HepG2 (cell line): Measurements from ENCODE around the gene PTHLH. TPM values are rescaled to one million over a fixed set of nuclear protein-coding genes. Genes with fewer than 3 reads are reported as not detected.

ENCODE experiments used
- ATAC-seq: fragments of 200-7000 bp; cut with Tn5 transposase; 3 replicates; pipeline ENCODE4 v1.9.1; 2020; ENCODE audit warnings: mild to moderate bottlenecking, moderate library complexity
- BruUV-seq: library from RNA; stranded (reverse); fragments of 400-500 nt; replicated peaks from 2 replicates; lab custom pipeline; 2021; lab: Mats Ljungman, UMichigan
- CTCF ChIA-PET: fragments of 300-600 bp; formaldehyde crosslinking; extraction: SDS; loops from one replicate; lab custom pipeline; 2021; ENCODE audit warnings: low total read pairs, inconsistent platforms, low intra/inter-chr PET ratio; lab: Yijun Ruan, JAX
- POLR2A ChIA-PET: fragments of 350-600 bp; sonication (Branson Sonifier 250); formaldehyde crosslinking; loops from one replicate; lab custom pipeline; 2020; ENCODE audit warnings: antibody characterized with exemption, inconsistent platforms; lab: Yijun Ruan, JAX
- DNase-seq: peaks from one replicate; pipeline ENCODE4 v3.0.0-alpha.2; 2015; ENCODE audit warnings: low spot score
- FAIRE-seq: peaks from 3 replicates; lab custom pipeline; 2011; peaks lifted over from hg19 to GRCh38; lab: Jason Lieb, UNC
- H2AFZ ChIP-seq: one replicate; pipeline ENCODE4 v1.6.1; 2011; ENCODE audit warnings: low read length, inconsistent platforms
- H3K27ac ChIP-seq: fragments of 300-600 bp; 3 replicates; pipeline ENCODE4 v1.8.0; 2011; ENCODE audit warnings: mixed run types, mild to moderate bottlenecking, mixed read lengths, low read length, inconsistent platforms; ENCODE audit not compliant: insufficient read depth; ENCODE audit errors: extremely low read length
- H3K27me3 ChIP-seq, 2 experiments: fragments of 200-600 bp in 1 of 2; 2 replicates in 1 of 2; 3 replicates in 1 of 2; pipeline versions ENCODE4 v1.6.0 to v1.8.0; 2011; ENCODE audit warnings: low read length in 2 of 2, mild to moderate bottlenecking in 2 of 2, moderate library complexity in 2 of 2, inconsistent platforms in 1 of 2; ENCODE audit not compliant: insufficient read depth in 2 of 2, control insufficient read depth in 1 of 2
- H3K36me3 ChIP-seq, 2 experiments: fragments of 200-600 bp in 1 of 2; replicated peaks in 1 of 2; 2 replicates in 1 of 2; 3 replicates in 1 of 2; pipeline versions ENCODE4 v1.5.1 to v1.8.0; 2011; ENCODE audit warnings: low read length in 2 of 2, inconsistent platforms in 1 of 2; ENCODE audit not compliant: insufficient read depth in 2 of 2, control insufficient read depth in 1 of 2
- H3K4me1 ChIP-seq: 2 replicates; pipeline ENCODE4 v1.5.1; 2012; ENCODE audit warnings: low read length, inconsistent platforms; ENCODE audit not compliant: insufficient read depth
- H3K4me2 ChIP-seq: 2 replicates; pipeline ENCODE4 v1.6.0; 2011; ENCODE audit warnings: low read depth, low read length, inconsistent platforms
- H3K4me3 ChIP-seq, 3 experiments: fragments of 200-600 bp in 1 of 3; sonication (generic), shearing (Covaris generic) in 1 of 3; replicated peaks in 1 of 3; 2 replicates each; pipeline ENCODE4 v1.5.1; 2011 to 2016; ENCODE audit warnings: low read length in 3 of 3, inconsistent platforms in 2 of 3, low read depth in 2 of 3, mild to moderate bottlenecking in 2 of 3, control low read depth in 1 of 3, mixed read lengths in 1 of 3; ENCODE audit not compliant: insufficient read depth in 1 of 3
- H3K79me2 ChIP-seq: one replicate; pipeline ENCODE4 v1.6.1; 2011; ENCODE audit warnings: low read length, inconsistent platforms; ENCODE audit not compliant: insufficient read depth
- H3K9ac ChIP-seq: 2 replicates; pipeline ENCODE4 v1.6.0; 2011; ENCODE audit warnings: mild to moderate bottlenecking, low read depth, low read length, inconsistent platforms; ENCODE audit not compliant: insufficient read depth
- H3K9me3 ChIP-seq: 2 replicates; pipeline ENCODE4 v1.5.1; 2012; ENCODE audit warnings: mild to moderate bottlenecking, low read length
- H4K20me1 ChIP-seq: 2 replicates; pipeline ENCODE4 v1.6.0; 2011; ENCODE audit warnings: inconsistent platforms, mild to moderate bottlenecking, low read length, moderate library complexity; ENCODE audit not compliant: insufficient read depth
- AHR ChIP-seq: IDR thresholded peaks from 2 replicates; pipeline ENCODE4 v1.6.1; 2018; ENCODE audit warnings: missing genetic modification reagents, missing compliant biosample characterization
- CHD2 ChIP-seq: IDR thresholded peaks from 2 replicates; pipeline ENCODE4 v1.6.1; 2011; ENCODE audit warnings: low read depth, low read length, improper control_type of control experiment
- NR2F1 ChIP-seq, 2 experiments: fragments of 450-650 bp in 1 of 2; formaldehyde crosslinking in 1 of 2; IDR thresholded peaks; 2 replicates each; pipeline versions ENCODE4 v1.5.0 to v1.6.1; 2016 to 2020; ENCODE audit warnings: mild to moderate bottlenecking in 1 of 2, missing compliant biosample characterization in 1 of 2, missing genetic modification reagents in 1 of 2, moderate library complexity in 1 of 2
- PTBP1 ChIP-seq: fragments of 200-400 bp; formaldehyde crosslinking; IDR thresholded peaks from 2 replicates; pipeline ENCODE4 v1.6.1; 2018; ENCODE audit warnings: low read length, low read depth; ENCODE audit not compliant: poor library complexity, severe bottlenecking
- ZBTB33 ChIP-seq: sonication (generic); formaldehyde crosslinking; IDR thresholded peaks from 2 replicates; pipeline ENCODE4 v1.4.0; 2020; ENCODE audit warnings: missing genetic modification reagents
- ZFP36L2 ChIP-seq: sonication (generic); formaldehyde crosslinking; IDR thresholded peaks from 2 replicates; pipeline ENCODE4 v1.4.0; 2020; ENCODE audit warnings: missing genetic modification reagents
- ZNF256 ChIP-seq: sonication (generic); formaldehyde crosslinking; conservative IDR thresholded peaks from 2 replicates; pipeline ENCODE4 v1.4.0; 2020; ENCODE audit warnings: missing genetic modification reagents
- ZNF280B ChIP-seq: sonication (generic); formaldehyde crosslinking; IDR thresholded peaks from 2 replicates; pipeline ENCODE4 v1.5.0; 2020; ENCODE audit warnings: missing genetic modification reagents, mild to moderate bottlenecking, borderline replicate concordance
- ZNF670 ChIP-seq: sonication (generic); formaldehyde crosslinking; IDR thresholded peaks from 2 replicates; pipeline ENCODE4 v1.8.0; 2022; ENCODE audit warnings: mild to moderate bottlenecking, missing genetic modification reagents, borderline replicate concordance
- ZNF766 ChIP-seq: sonication (generic); formaldehyde crosslinking; IDR thresholded peaks from 2 replicates; pipeline ENCODE4 v1.5.0; 2020; ENCODE audit warnings: missing genetic modification reagents, borderline replicate concordance
- WGBS: methylation state at CpG from one replicate; pipeline ENCODE4 v1.1.6; 2017; ENCODE audit warnings: low lambda C conversion rate; 5-methylcytosine and 5-hydroxymethylcytosine counted together
- in situ Hi-C: cut with HindIII; loops from 2 replicates; pipeline ENCODE4 v1.10.0; 2017; ENCODE audit warnings: low pct_unique_long_range_greater_than_20kb; ENCODE audit not compliant: extremely low pct_ligation_motif_present
- intact Hi-C: fragments of 100-400 bp; cut with micrococcal nuclease; formaldehyde crosslinking; loops from one replicate; pipeline ENCODE4 v1.10.0; 2022; ENCODE audit not compliant: unreplicated experiment
- polyA plus RNA-seq, 8 experiments: library from polyadenylated mRNA; depleted of rRNA in 3 of 8; stranded (reverse) in 7 of 8; unstranded in 1 of 8; fragments of >200 nt; fragmentation: Illumina TruSeq in 4 of 8; extraction: Trizol in 4 of 8; gene quantifications; 2 replicates each; pipeline versions ENCODE4 v1.2.1 to v1.2.3, GENCODE V29; 2011 to 2016; ENCODE audit warnings: low read depth in 4 of 8, missing spikeins in 1 of 8, mixed read lengths in 1 of 8; ENCODE audit not compliant: insufficient read depth in 1 of 8
- total RNA-seq, 5 experiments: library from RNA; depleted of rRNA; stranded (reverse); fragments of >200 nt; fragmentation: Illumina TruSeq; extraction: Trizol; gene quantifications; 2 replicates each; pipeline ENCODE4 v1.2.3, GENCODE V29; 2016; ENCODE audit warnings: low read depth in 1 of 5
- TF ChIP-seq, protein P1 (sequence below): sonication (generic); formaldehyde crosslinking; IDR thresholded peaks from 2 replicates; pipeline ENCODE4; 2020; ENCODE audit warnings: missing genetic modification reagents, mild to moderate bottlenecking, borderline replicate concordance
- TF ChIP-seq, protein P2 (sequence below): sonication (generic); formaldehyde crosslinking; IDR thresholded peaks from 2 replicates; pipeline ENCODE4 v1.4.0; 2020; ENCODE audit warnings: missing genetic modification reagents, borderline replicate concordance

The PTHLH gene
- total and polyA plus RNA-seq, 2 of the 13 experiments (the other 11 are each of a cell fraction or from before 2014, with no cell fraction given), result 0.22 TPM; not detected in 1

GRCh38 chr12:27952510-27952909, 20.0 kb downstream of the PTHLH start:
- POLR2A ChIA-PET, result no interaction called here
- Histone ChIP-seq H2AFZ (no peak overlapping the region), H3K27ac (no peak overlapping the region), H3K9ac (no peak overlapping the region), H3K79me2 (no peaks in the 10 kb centered on the region), H3K4me1 (peaks cover 7% of the 10 kb centered on the region), H3K9me3 (no peaks in the 10 kb centered on the region), H3K4me2 (no peak overlapping the region), H3K27me3 (no peaks in the 10 kb centered on the region; a peak in 2 of 5 replicates), H3K4me3 (no peak overlapping the region), H4K20me1 (no peaks in the 10 kb centered on the region), H3K36me3 (no peaks in the 10 kb centered on the region)
- DNase-seq (no peak), FAIRE-seq (no peak), ATAC-seq (no peak)
- intact Hi-C loops (no loop called here), in situ Hi-C loops (no loop called here)
- 73% methylated on average over 5 of the region's 5 CpGs for WGBS
- CTCF ChIA-PET, result no interaction called here
- BruUV-seq, result no TSS peak
- TF ChIP-seq ZFP36L2 (CRISPR knock-in tag), result no peak
- no peak for TF ChIP-seq NR2F1 (CRISPR knock-in tag; IDR thresholded peaks at IDR 0.05)
- no peak for TF ChIP-seq ZNF256 (CRISPR knock-in tag)
- no peak for TF ChIP-seq ZNF280B (CRISPR knock-in tag)
- TF ChIP-seq, protein P1, sequence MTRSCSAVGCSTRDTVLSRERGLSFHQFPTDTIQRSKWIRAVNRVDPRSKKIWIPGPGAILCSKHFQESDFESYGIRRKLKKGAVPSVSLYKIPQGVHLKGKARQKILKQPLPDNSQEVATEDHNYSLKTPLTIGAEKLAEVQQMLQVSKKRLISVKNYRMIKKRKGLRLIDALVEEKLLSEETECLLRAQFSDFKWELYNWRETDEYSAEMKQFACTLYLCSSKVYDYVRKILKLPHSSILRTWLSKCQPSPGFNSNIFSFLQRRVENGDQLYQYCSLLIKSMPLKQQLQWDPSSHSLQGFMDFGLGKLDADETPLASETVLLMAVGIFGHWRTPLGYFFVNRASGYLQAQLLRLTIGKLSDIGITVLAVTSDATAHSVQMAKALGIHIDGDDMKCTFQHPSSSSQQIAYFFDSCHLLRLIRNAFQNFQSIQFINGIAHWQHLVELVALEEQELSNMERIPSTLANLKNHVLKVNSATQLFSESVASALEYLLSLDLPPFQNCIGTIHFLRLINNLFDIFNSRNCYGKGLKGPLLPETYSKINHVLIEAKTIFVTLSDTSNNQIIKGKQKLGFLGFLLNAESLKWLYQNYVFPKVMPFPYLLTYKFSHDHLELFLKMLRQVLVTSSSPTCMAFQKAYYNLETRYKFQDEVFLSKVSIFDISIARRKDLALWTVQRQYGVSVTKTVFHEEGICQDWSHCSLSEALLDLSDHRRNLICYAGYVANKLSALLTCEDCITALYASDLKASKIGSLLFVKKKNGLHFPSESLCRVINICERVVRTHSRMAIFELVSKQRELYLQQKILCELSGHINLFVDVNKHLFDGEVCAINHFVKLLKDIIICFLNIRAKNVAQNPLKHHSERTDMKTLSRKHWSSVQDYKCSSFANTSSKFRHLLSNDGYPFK (CRISPR knock-in tag), result no peak
- TF ChIP-seq CHD2, result no peak
- TF ChIP-seq AHR (CRISPR knock-in tag), result no peak
- TF ChIP-seq, protein P2, sequence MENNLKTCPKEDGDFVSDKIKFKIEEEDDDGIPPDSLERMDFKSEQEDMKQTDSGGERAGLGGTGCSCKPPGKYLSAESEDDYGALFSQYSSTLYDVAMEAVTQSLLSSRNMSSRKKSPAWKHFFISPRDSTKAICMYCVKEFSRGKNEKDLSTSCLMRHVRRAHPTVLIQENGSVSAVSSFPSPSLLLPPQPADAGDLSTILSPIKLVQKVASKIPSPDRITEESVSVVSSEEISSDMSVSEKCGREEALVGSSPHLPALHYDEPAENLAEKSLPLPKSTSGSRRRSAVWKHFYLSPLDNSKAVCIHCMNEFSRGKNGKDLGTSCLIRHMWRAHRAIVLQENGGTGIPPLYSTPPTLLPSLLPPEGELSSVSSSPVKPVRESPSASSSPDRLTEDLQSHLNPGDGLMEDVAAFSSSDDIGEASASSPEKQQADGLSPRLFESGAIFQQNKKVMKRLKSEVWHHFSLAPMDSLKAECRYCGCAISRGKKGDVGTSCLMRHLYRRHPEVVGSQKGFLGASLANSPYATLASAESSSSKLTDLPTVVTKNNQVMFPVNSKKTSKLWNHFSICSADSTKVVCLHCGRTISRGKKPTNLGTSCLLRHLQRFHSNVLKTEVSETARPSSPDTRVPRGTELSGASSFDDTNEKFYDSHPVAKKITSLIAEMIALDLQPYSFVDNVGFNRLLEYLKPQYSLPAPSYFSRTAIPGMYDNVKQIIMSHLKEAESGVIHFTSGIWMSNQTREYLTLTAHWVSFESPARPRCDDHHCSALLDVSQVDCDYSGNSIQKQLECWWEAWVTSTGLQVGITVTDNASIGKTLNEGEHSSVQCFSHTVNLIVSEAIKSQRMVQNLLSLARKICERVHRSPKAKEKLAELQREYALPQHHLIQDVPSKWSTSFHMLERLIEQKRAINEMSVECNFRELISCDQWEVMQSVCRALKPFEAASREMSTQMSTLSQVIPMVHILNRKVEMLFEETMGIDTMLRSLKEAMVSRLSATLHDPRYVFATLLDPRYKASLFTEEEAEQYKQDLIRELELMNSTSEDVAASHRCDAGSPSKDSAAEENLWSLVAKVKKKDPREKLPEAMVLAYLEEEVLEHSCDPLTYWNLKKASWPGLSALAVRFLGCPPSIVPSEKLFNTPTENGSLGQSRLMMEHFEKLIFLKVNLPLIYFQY (CRISPR knock-in tag), result no peak
- no peak for TF ChIP-seq PTBP1
- TF ChIP-seq ZNF766, result no peak
- TF ChIP-seq ZNF670 (CRISPR knock-in tag), result no peak
- no peak for TF ChIP-seq ZBTB33
